HepG2 (cell line): ENCODE results near the gene RNF40. TPM values are rescaled to one million over a fixed set of nuclear protein-coding genes. Genes with fewer than 3 reads are reported as not detected.

ENCODE experiments used
- FLYWCH1 ChIP-seq: sonication (generic); formaldehyde crosslinking; IDR thresholded peaks from 2 replicates; pipeline ENCODE4 v1.8.1; 2023; ENCODE audit warnings: mild to moderate bottlenecking, missing genetic modification reagents
- NFAT5 ChIP-seq: sonication (generic); formaldehyde crosslinking; IDR thresholded peaks from 2 replicates; pipeline ENCODE4 v1.4.0; 2020; ENCODE audit warnings: missing genetic modification reagents
- TMF1 ChIP-seq: sonication (generic); formaldehyde crosslinking; IDR thresholded peaks from 2 replicates; pipeline ENCODE4 v1.8.1; 2022; ENCODE audit warnings: low read depth, missing genetic modification reagents
- ZBTB34 ChIP-seq: sonication (generic); formaldehyde crosslinking; IDR thresholded peaks from 2 replicates; pipeline ENCODE4 v1.8.0; 2022; ENCODE audit warnings: mild to moderate bottlenecking, missing genetic modification reagents
- ZHX1 ChIP-seq: sonication (generic); formaldehyde crosslinking; IDR thresholded peaks from 2 replicates; pipeline ENCODE4 v1.8.1; 2022; ENCODE audit warnings: low read depth, mild to moderate bottlenecking, missing genetic modification reagents
- ZNF556 ChIP-seq: sonication (generic); formaldehyde crosslinking; IDR thresholded peaks from 2 replicates; pipeline ENCODE4 v1.4.0; 2020; ENCODE audit warnings: mild to moderate bottlenecking, missing genetic modification reagents, borderline replicate concordance
- ZNF563 ChIP-seq: sonication (generic); formaldehyde crosslinking; IDR thresholded peaks from 2 replicates; pipeline ENCODE4 v1.8.0; 2022; ENCODE audit warnings: mild to moderate bottlenecking, moderate library complexity, missing genetic modification reagents
- ZNF747 ChIP-seq: sonication (generic); formaldehyde crosslinking; IDR thresholded peaks from 2 replicates; pipeline ENCODE4 v1.8.1; 2023; ENCODE audit warnings: missing genetic modification reagents, mild to moderate bottlenecking, borderline replicate concordance
- polyA plus RNA-seq, 8 experiments: library from polyadenylated mRNA; depleted of rRNA in 3 of 8; stranded (reverse) in 7 of 8; unstranded in 1 of 8; fragments of >200 nt; fragmentation: Illumina TruSeq in 4 of 8; extraction: Trizol in 4 of 8; gene quantifications; 2 replicates each; pipeline versions ENCODE4 v1.2.1 to v1.2.3, GENCODE V29; 2011 to 2016; ENCODE audit warnings: low read depth in 4 of 8, missing spikeins in 1 of 8, mixed read lengths in 1 of 8; ENCODE audit not compliant: insufficient read depth in 1 of 8
- total RNA-seq, 5 experiments: library from RNA; depleted of rRNA; stranded (reverse); fragments of >200 nt; fragmentation: Illumina TruSeq; extraction: Trizol; gene quantifications; 2 replicates each; pipeline ENCODE4 v1.2.3, GENCODE V29; 2016; ENCODE audit warnings: low read depth in 1 of 5
- TF ChIP-seq, protein P1 (sequence below): sonication (generic); formaldehyde crosslinking; IDR thresholded peaks from 2 replicates; pipeline ENCODE4 v1.4.0; 2020; ENCODE audit warnings: missing genetic modification reagents
- TF ChIP-seq, protein P2 (sequence below): IDR thresholded peaks from 2 replicates; pipeline ENCODE4 v1.6.1; 2016; ENCODE audit warnings: missing compliant biosample characterization, missing genetic modification reagents, borderline replicate concordance
- TF ChIP-seq, protein P3 (sequence below): sonication (generic); formaldehyde crosslinking; IDR thresholded peaks from 2 replicates; pipeline ENCODE4 v1.4.0; 2020; ENCODE audit warnings: missing genetic modification reagents

The RNF40 gene
- total and polyA plus RNA-seq, 2 of the 13 experiments (the other 11 are each of a cell fraction or from before 2014, with no cell fraction given), result 84.0 to 85.6 TPM

- TF ChIP-seq, protein P1, sequence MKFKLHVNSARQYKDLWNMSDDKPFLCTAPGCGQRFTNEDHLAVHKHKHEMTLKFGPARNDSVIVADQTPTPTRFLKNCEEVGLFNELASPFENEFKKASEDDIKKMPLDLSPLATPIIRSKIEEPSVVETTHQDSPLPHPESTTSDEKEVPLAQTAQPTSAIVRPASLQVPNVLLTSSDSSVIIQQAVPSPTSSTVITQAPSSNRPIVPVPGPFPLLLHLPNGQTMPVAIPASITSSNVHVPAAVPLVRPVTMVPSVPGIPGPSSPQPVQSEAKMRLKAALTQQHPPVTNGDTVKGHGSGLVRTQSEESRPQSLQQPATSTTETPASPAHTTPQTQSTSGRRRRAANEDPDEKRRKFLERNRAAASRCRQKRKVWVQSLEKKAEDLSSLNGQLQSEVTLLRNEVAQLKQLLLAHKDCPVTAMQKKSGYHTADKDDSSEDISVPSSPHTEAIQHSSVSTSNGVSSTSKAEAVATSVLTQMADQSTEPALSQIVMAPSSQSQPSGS (CRISPR knock-in tag), result peak; percentile 72
- TF ChIP-seq ZNF747, result peak; percentile 80; the same call in 1 of the 2 replicates
- TF ChIP-seq TMF1, result peak; percentile 91
- peak; percentile 82; the same call in 1 of the 2 replicates for TF ChIP-seq ZNF563
- TF ChIP-seq NFAT5 (CRISPR knock-in tag), result peak; percentile 74
- peak; percentile 98 for TF ChIP-seq ZHX1
- TF ChIP-seq ZBTB34, result peak; percentile 84
- TF ChIP-seq, protein P2, sequence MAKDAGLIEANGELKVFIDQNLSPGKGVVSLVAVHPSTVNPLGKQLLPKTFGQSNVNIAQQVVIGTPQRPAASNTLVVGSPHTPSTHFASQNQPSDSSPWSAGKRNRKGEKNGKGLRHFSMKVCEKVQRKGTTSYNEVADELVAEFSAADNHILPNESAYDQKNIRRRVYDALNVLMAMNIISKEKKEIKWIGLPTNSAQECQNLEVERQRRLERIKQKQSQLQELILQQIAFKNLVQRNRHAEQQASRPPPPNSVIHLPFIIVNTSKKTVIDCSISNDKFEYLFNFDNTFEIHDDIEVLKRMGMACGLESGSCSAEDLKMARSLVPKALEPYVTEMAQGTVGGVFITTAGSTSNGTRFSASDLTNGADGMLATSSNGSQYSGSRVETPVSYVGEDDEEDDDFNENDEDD (CRISPR knock-in tag), result peak; percentile 82; the same call in 1 of the 2 replicates
- no peak for TF ChIP-seq ZNF556 (CRISPR knock-in tag)
- TF ChIP-seq, protein P3, sequence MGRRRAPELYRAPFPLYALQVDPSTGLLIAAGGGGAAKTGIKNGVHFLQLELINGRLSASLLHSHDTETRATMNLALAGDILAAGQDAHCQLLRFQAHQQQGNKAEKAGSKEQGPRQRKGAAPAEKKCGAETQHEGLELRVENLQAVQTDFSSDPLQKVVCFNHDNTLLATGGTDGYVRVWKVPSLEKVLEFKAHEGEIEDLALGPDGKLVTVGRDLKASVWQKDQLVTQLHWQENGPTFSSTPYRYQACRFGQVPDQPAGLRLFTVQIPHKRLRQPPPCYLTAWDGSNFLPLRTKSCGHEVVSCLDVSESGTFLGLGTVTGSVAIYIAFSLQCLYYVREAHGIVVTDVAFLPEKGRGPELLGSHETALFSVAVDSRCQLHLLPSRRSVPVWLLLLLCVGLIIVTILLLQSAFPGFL (CRISPR knock-in tag), result peak; percentile 88
- TF ChIP-seq FLYWCH1 (CRISPR knock-in tag), result no peak
Observed at GRCh38 chr16:30761928-30762902, at the start of gene RNF40, which contains the start of gene CFAP119 (continued).
